Measurements from ENCODE around the gene RNF220.
"Not testable (repeated sequence)": the region's sequence is repeated elsewhere in the genome, so short reads cannot be mapped to it uniquely, and the experiment has no call there.

RNF220 gene

DNA sequence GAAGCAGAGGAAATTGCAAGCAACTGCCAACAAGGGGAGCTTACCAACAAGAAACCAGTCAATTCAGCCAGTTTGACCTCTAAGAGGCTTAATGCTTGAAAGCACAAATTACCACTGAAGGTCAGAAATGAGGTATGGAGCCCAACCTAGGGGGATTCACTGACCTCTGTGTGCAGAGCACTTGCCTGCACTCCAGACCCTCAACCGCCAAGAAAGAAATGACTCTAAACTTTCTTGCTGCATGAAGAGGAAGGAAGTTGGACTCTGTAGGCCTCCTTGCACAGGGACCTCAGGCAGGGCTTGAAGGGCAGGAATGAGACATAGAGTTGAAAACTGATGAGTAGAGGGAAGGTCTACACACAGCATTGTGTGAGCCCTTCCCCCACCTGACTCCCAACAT is 279.5 kb downstream of the RNF220 start:
- DNase-seq = no peak

- DNase-seq = no peak
Measured at GRCh38 chr1:44685218-44685617, 280.2 kb downstream of the RNF220 start.

GRCh38 chr1:44685881-44686280 is 280.8 kb downstream of the RNF220 start:
- DNase-seq = no peak

DNA sequence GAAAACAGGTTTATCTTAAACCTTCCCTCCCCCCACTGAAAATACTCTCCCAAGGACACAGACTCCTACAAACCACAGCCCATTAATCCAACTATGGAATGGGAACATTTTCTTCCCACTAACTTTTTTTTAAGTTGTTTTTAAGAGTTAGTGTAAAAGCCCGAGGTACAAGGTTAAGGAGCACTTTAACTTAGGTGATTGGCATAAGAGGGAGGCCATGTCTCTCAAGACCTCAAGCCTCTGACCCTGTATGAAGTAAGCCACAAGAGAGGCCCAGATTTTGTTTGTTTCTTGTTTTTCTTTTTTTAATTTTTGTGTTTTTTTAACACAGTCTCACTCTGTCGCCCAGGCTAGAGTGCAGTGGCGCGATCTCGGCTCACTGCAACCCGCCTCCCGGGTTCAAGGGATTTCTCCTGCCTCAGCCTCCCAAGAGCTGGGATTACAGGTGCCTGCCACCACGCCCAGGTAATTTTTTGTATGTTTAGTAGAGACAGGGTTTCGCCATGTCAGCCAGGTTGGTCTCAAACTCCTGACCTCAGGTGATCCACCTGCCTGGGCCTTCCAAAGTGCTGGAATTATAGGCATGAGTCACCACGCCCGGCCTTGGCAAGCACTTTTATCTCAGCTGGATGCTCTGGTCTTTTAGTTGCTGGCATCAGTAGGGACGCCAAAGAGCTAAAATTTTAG is 283.8 kb downstream of the RNF220 start:
- DNase-seq = no peak

- no peak for DNase-seq
Measured at GRCh38 chr1:44689447-44689765, 284.4 kb downstream of the RNF220 start.

DNA sequence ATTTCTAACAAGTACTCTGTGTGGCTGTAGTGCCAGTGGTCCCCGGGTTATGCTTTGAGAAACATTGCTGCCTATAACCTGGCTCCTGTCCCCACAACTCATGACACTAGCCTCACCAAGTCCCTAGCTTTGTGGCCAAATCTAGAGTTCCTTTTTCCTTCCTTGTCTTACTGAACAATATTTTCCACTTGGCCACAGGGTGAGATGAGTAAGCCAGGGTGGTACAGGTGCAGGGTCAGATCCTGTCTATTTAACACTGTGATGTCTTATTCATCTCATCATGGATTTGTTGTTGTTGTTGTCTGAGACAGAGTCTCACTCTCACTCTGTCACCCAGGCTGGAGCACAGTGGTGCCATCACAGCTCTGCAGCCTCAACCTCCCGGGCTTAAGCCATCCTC is 288.1 kb downstream of the RNF220 start:
- DNase-seq = no peak

DNA sequence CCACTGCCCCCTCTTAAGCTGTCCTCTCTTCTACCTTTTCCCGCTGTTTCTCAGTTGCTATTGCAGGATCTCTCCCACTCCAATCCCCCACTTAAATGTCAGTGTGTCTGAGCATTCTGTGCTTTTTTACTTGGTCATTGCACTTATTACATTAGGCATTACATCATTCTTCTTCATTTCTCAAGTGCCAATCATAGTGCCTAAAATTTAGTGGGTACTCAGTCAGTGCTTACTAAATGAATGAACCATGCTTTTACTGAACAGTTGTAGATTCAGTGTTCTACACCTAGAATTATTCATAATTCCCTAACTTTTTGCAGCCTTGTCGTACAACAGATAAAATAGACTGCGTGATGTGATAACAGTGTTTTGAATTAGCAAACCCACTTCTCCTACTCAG is 288.8 kb downstream of the RNF220 start:
- no peak for DNase-seq

- DNase-seq = no peak
Measured at GRCh38 chr1:44694863-44695478, 289.9 kb downstream of the RNF220 start.

DNA sequence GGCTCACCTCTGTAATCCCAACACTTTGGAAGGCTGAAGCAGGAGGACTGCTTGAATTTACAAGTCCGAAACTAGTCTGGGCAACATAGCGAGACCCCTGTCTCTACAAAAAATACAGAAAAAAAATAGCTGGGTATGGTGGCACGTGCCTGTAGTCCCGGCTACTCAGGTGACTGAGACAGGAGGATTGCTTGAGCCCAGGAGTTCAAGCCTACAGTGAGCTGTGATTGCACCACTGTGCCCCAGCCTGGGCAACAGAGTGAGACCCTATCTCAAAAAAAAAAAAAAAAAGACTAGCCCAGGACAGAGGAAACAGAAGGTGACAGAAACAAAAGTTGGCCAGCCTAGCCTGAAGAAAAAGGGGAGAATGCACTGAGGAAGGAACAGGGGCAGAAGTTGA is 290.6 kb downstream of the RNF220 start:
- no peak for DNase-seq

DNA sequence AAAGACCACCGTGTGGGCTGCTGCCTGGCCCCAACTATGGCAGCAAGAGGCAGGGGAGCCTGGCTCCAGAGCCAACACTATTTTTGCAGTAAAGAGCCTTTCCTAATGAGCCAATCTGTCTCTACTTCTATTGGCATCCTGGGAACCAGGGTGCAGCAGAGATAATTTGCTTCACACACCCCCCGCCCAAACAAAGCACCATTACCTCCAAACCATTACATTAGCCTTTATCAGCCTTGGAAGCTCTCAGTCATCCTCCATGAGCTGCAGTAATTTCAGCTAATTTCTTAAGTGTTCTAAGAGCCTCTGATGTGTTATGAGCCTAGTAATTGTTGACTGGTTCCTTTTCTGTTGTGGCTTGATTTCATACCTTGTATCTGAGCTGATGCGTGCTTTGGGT is 291.0 kb downstream of the RNF220 start:
- no peak for DNase-seq

- no peak for DNase-seq
Measured at GRCh38 chr1:44696789-44697345, 291.8 kb downstream of the RNF220 start.

- DNase-seq = no peak
Measured at GRCh38 chr1:44698138-44698537, 293.1 kb downstream of the RNF220 start.

GRCh38 chr1:44699375-44699774 is 294.3 kb downstream of the RNF220 start:
- not testable (repeated sequence) for DNase-seq

DNA sequence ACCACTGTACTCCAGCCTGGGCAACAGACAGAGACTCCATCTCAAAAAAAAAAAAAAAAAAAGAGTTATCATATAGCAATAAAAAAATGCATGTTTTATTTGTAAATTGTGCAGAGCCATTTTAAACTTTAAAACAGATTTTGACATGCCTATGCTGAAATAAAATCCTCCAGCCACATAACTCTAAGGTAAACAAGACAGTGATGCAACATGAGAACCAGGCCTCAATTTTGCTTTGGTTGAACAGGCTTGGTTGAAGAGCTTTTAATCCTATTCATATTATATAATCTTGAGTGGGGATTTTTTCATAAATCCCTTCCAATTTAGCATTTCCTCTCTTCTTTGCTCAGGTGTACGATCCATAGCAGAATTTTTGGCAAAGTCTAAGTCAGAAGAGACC is 295.5 kb downstream of the RNF220 start:
- DNase-seq = no peak

GRCh38 chr1:44701141-44701573 is 296.1 kb downstream of the RNF220 start:
- DNase-seq = no peak

Measured in EL (cell line).